K562 (cell line): ENCODE measurements around the gene PARPBP. TPM values are rescaled to one million over a fixed set of nuclear protein-coding genes. Genes with fewer than 3 reads are reported as not detected.
"Not testable (repeated sequence)": the region's sequence is repeated elsewhere in the genome, so short reads cannot be mapped to it uniquely, and the experiment has no call there.

Experiments
- ATAC-seq: fragments of 200-7000 bp; cut with Tn5 transposase; 3 replicates; pipeline ENCODE4 v1.9.1; 2020; ENCODE audit warnings: moderate library complexity
- BruUV-seq: library from RNA; stranded (reverse); fragments of 400-500 nt; replicated peaks from 2 replicates; lab custom pipeline; 2021; lab: Mats Ljungman, UMichigan
- CTCF ChIA-PET: fragments of 300-600 bp; formaldehyde crosslinking; extraction: SDS; loops from one replicate; lab custom pipeline; 2021; ENCODE audit warnings: low intra/inter-chr PET ratio; lab: Yijun Ruan, JAX
- POLR2A ChIA-PET: fragments of 300-600, 350-650 bp; sonication (Branson Sonifier 250); formaldehyde crosslinking; extraction: SDS; loops from one replicate; lab custom pipeline; 2021; ENCODE audit warnings: antibody characterized with exemption, inconsistent platforms; lab: Yijun Ruan, JAX
- DNase-seq, 4 experiments: peaks; one replicate each; pipeline versions ENCODE4 v3.0.0 to v3.0.0-alpha.2; 2011 to 2018; ENCODE audit warnings: low spot score in 3 of 4, mixed read lengths in 3 of 4; ENCODE audit errors: extremely low read depth in 1 of 4
- FAIRE-seq: peaks from 2 replicates; lab custom pipeline; 2011; peaks lifted over from hg19 to GRCh38; lab: Jason Lieb, UNC
- H2AFZ ChIP-seq: 2 replicates; pipeline ENCODE4 v1.6.0; 2011; ENCODE audit warnings: low read depth, low read length, control low read depth, inconsistent platforms
- H3K27ac ChIP-seq: fragments of 200-600 bp; 3 replicates; pipeline ENCODE4 v1.8.0; 2011; ENCODE audit warnings: low read depth, mild to moderate bottlenecking, control low read depth, inconsistent platforms, low read length, moderate library complexity, mixed read lengths; ENCODE audit errors: extremely low read depth
- H3K27me3 ChIP-seq, 2 experiments: fragments of 300-600 bp in 1 of 2; 2 replicates in 1 of 2; 3 replicates in 1 of 2; pipeline versions ENCODE4 v1.6.0 to v1.8.0; 2011; ENCODE audit warnings: inconsistent platforms in 2 of 2, low read length in 2 of 2, mild to moderate bottlenecking in 1 of 2, mixed read lengths in 1 of 2, moderate library complexity in 1 of 2; ENCODE audit not compliant: control insufficient read depth in 2 of 2, insufficient read depth in 2 of 2
- H3K36me3 ChIP-seq: fragments of 300-600 bp; 3 replicates; pipeline ENCODE4 v1.8.0; 2011; ENCODE audit warnings: mild to moderate bottlenecking, low read length, inconsistent platforms; ENCODE audit not compliant: control insufficient read depth, insufficient read depth
- H3K4me1 ChIP-seq, 2 experiments: fragments of 200-600 bp in 1 of 2; replicated peaks in 1 of 2; 2 replicates in 1 of 2; 3 replicates in 1 of 2; pipeline versions ENCODE4 v1.5.1 to v1.8.0; 2011; ENCODE audit warnings: inconsistent platforms in 2 of 2, low read length in 2 of 2, mild to moderate bottlenecking in 1 of 2, mixed read lengths in 1 of 2, moderate library complexity in 1 of 2; ENCODE audit not compliant: control insufficient read depth in 2 of 2, insufficient read depth in 2 of 2
- H3K4me2 ChIP-seq: 2 replicates; pipeline ENCODE4 v1.6.1; 2011; ENCODE audit warnings: low read length, control low read depth, inconsistent platforms, mixed read lengths; ENCODE audit not compliant: insufficient read depth
- H3K4me3 ChIP-seq: fragments of 200-600 bp; sonication (generic), shearing (Covaris generic); 2 replicates; pipeline ENCODE4 v1.5.1; 2016; ENCODE audit warnings: control low read depth, inconsistent platforms
- H3K79me2 ChIP-seq: fragments of 200-600 bp; 3 replicates; pipeline ENCODE4 v1.8.0; 2011; ENCODE audit warnings: low read length, inconsistent platforms; ENCODE audit not compliant: control insufficient read depth, insufficient read depth
- H3K9ac ChIP-seq, 2 experiments: 2 replicates each; pipeline versions ENCODE4 v1.6.0 to v1.6.1; 2011; ENCODE audit warnings: low read depth in 2 of 2, low read length in 2 of 2, control low read depth in 1 of 2, inconsistent platforms in 1 of 2, mild to moderate bottlenecking in 1 of 2, mixed read lengths in 1 of 2; ENCODE audit not compliant: insufficient read depth in 1 of 2
- H3K9me1 ChIP-seq: one replicate; pipeline ENCODE4 v1.6.0; 2011; ENCODE audit warnings: inconsistent platforms, mild to moderate bottlenecking, low read length, moderate library complexity; ENCODE audit not compliant: control insufficient read depth, insufficient read depth
- H3K9me3 ChIP-seq: replicated peaks from 2 replicates; pipeline ENCODE4 v1.5.1; 2011; ENCODE audit warnings: low read depth, low read length, inconsistent platforms; ENCODE audit not compliant: control insufficient read depth, insufficient read depth
- H4K20me1 ChIP-seq: replicated peaks from 2 replicates; pipeline ENCODE4 v1.6.1; 2011; ENCODE audit warnings: low read length, inconsistent platforms, mixed read lengths; ENCODE audit not compliant: control insufficient read depth, insufficient read depth
- BCOR ChIP-seq: fragments of 450-650 bp; IDR thresholded peaks from 2 replicates; pipeline ENCODE4 v1.6.1; 2016
- ELF1 ChIP-seq: fragments of 200-800 bp; sonication (Bioruptor generic); IDR thresholded peaks from 2 replicates; pipeline ENCODE4 v1.6.1; 2016; ENCODE audit warnings: missing genetic modification characterization, missing compliant biosample characterization
- MAZ ChIP-seq, 2 experiments: fragments of 450-650 bp in 1 of 2; sonication (generic) in 1 of 2; formaldehyde crosslinking; IDR thresholded peaks in 1 of 2; conservative IDR thresholded peaks in 1 of 2; 2 replicates each; pipeline versions ENCODE4 v1.4.0 to v1.5.0; 2020; ENCODE audit warnings: mild to moderate bottlenecking in 1 of 2, missing genetic modification reagents in 1 of 2
- ZNF384 ChIP-seq: IDR thresholded peaks from 2 replicates; pipeline ENCODE4 v1.6.1; 2012; ENCODE audit warnings: low read depth, low read length, improper control_type of control experiment
- WGBS: fragments of 100-300 bp; shearing (Covaris generic); methylation state at CpG from one replicate; pipeline ENCODE4 v1.1.6; 2016; ENCODE audit warnings: low coverage, mixed read lengths; ENCODE audit not compliant: insufficient coverage; ENCODE audit errors: missing lambda C conversion rate; 5-methylcytosine and 5-hydroxymethylcytosine counted together
- in situ Hi-C: fragments of 300-500 bp; cut with MboI; formaldehyde crosslinking; loops from 4 replicates; pipeline ENCODE4 v1.15.0; 2018; ENCODE audit warnings: inconsistent platforms, mixed read lengths
- intact Hi-C: fragments of 100-400 bp; cut with micrococcal nuclease; formaldehyde crosslinking; loops from 2 replicates; pipeline ENCODE4 v1.14.2; 2022
- polyA plus RNA-seq, 8 experiments: library from polyadenylated mRNA; depleted of rRNA in 4 of 8; stranded (reverse) in 5 of 8; unstranded in 3 of 8; fragments of >200 nt; fragmentation: Nextera tagmentation in 2 of 8; fragmentation: Illumina TruSeq in 1 of 8; extraction: Ambion mirVana in 2 of 8; extraction: Trizol in 1 of 8; gene quantifications; 2 replicates each; pipeline versions ENCODE4 v1.2.1 to v1.2.3, GENCODE V29; 2011 to 2014; ENCODE audit warnings: inconsistent platforms in 1 of 8, missing spikeins in 1 of 8
- total RNA-seq, 7 experiments: library from RNA; depleted of rRNA in 6 of 7; stranded (reverse); fragments of >200 nt in 6 of 7; fragmentation: Illumina TruSeq in 2 of 7; extraction: Trizol in 2 of 7; gene quantifications; 2 replicates each; pipeline versions ENCODE4 v1.2.1 to v1.2.3, GENCODE V29; 2011 to 2021; ENCODE audit warnings: low replicate concordance in 1 of 7

Gene PARPBP
- total and polyA plus RNA-seq, 9 of the 15 experiments (the other 6 are each of a cell fraction or from before 2014, with no cell fraction given) = 26.1 to 62.5 (median 49.0) TPM

DNA sequence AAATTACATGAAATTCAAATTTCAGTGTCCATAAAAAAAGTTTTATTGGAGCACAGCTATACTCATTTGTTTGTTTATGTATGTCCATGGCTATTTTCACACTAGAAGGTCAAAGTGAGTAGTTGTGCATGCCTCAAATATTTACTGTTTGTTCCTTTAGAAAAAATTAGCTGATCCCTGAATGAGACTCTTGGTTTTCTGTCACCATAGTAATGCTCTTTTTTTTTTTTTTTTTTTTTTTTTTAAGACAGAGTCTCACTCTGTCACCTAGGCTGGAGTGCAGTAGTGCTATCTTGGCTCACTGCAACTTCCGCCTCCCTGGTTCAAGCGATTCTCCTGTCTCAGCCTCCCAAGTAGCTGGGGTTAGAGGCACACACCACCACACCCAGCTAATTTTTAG, 1.3 kb downstream of the PARPBP start:
- BruUV-seq, H3K27me3 ChIP-seq, H3K9me1 ChIP-seq, H3K9me3 ChIP-seq, H4K20me1 ChIP-seq, CTCF ChIA-PET, in situ Hi-C loops, H3K4me1 ChIP-seq, FAIRE-seq: not testable (repeated sequence)
- WGBS = 17% methylated on average over 2 of the region's 2 CpGs
- DNase-seq (peak in 1 of 4 experiments; percentile 15), ATAC-seq (peak; percentile 2; the same call in 1 of the 3 replicates)
- H3K27ac ChIP-seq = peak overlapping the region; percentile 85
- peaks cover 65% of the 10 kb centered on the region for H3K36me3 ChIP-seq
- peak overlapping the region; percentile 98 for H3K4me2 ChIP-seq
- POLR2A ChIA-PET = interaction anchor here (0.6 to 1.7 kb wide), 3 partner anchors 11 to 422 kb away, joined by 3 to 4 read pairs (median 3); no protein-coding TSS in a partner anchor
- H3K4me3 ChIP-seq = peak overlapping the region; percentile 84
- H2AFZ ChIP-seq = peak overlapping the region; percentile 97
- intact Hi-C loops = loop anchor here (2.0 to 5.0 kb wide), 2 partner anchors 59 to 361 kb away; partner anchors contain the start of gene IGF1
- TF ChIP-seq MAZ (CRISPR knock-in tag; conservative IDR thresholded peaks at IDR 0.05 in 1 of 2, IDR thresholded peaks at IDR 0.05 in 1 of 2) (peak in 1 of 2 experiments; percentile 17; a peak in 1 of 4 replicates), ZNF384 (peak; percentile 55), BCOR (0 out of 2 replicates have a peak, but pooled peaks have one; percentile 34), ELF1 (tag) (peak; percentile 38; the same call in 1 of the 2 replicates)
- peak overlapping the region; percentile 95 to 97; a peak in 3 of 4 replicates for H3K9ac ChIP-seq
- peaks cover 71% of the 10 kb centered on the region for H3K79me2 ChIP-seq

DNA sequence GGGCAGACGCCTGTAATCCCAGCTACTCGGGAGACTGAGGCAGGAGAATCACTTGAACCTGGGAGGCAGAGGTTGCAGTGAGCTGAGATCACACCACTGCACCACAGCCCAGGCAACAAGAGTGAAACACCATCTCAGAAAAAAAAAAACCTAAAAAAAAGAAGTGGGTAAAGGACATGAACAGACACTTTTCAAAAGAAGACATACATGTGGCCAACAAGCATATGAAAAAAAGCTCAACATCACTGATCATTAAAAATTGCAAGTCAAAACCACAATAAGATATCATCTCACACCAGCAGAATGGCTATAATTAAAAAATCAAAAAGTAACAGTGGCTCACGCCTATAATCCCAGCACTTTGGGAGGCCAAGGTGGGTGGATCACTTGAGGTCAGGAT, 10.7 kb downstream of the PARPBP start:
- H3K27me3 ChIP-seq, H3K9me1 ChIP-seq, H3K4me2 ChIP-seq, H3K4me1 ChIP-seq, H2AFZ ChIP-seq, DNase-seq, FAIRE-seq, CTCF ChIA-PET, H3K9me3 ChIP-seq, H3K9ac ChIP-seq, H3K4me3 ChIP-seq, BruUV-seq, H4K20me1 ChIP-seq, intact Hi-C loops, H3K79me2 ChIP-seq, ATAC-seq, H3K27ac ChIP-seq, in situ Hi-C loops: not testable (repeated sequence)
- H3K36me3 ChIP-seq = peaks cover 52% of the 10 kb centered on the region
- WGBS = 90% methylated on average over 1 of the region's 3 CpGs
- POLR2A ChIA-PET = interaction anchor here (0.7 kb wide), 1 partner anchor 273 kb away, joined by 3 read pairs; no protein-coding TSS in a partner anchor
